Osteocyte (in vitro differentiated cells): ENCODE measurements around the gene KDM4C. TPM values are rescaled to one million over a fixed set of nuclear protein-coding genes. Genes with fewer than 3 reads are reported as not detected.

Experiments used
- DNase-seq: peaks from one replicate; pipeline ENCODE4 v3.0.0; 2021; ENCODE audit warnings: mixed read lengths; ENCODE audit not compliant: unreplicated experiment; ENCODE audit errors: extremely low spot score
- H3K27ac Mint-ChIP-seq: one replicate; pipeline ENCODE4 v1.8.0; 2021; ENCODE audit warnings: mild to moderate bottlenecking, mixed read lengths; ENCODE audit not compliant: unreplicated experiment
- H3K27me3 Mint-ChIP-seq: one replicate; pipeline ENCODE4 v1.8.0; 2021; ENCODE audit warnings: mixed read lengths; ENCODE audit not compliant: unreplicated experiment
- H3K36me3 Mint-ChIP-seq: one replicate; pipeline ENCODE4 v1.8.0; 2021; ENCODE audit warnings: mixed read lengths; ENCODE audit not compliant: unreplicated experiment
- H3K4me1 Mint-ChIP-seq: one replicate; pipeline ENCODE4 v1.8.0; 2021; ENCODE audit warnings: mixed read lengths; ENCODE audit not compliant: unreplicated experiment
- H3K4me3 Mint-ChIP-seq: one replicate; pipeline ENCODE4 v1.8.0; 2021; ENCODE audit warnings: mild to moderate bottlenecking, moderate library complexity, mixed read lengths; ENCODE audit not compliant: unreplicated experiment
- H3K9me3 Mint-ChIP-seq: one replicate; pipeline ENCODE4 v1.8.0; 2021; ENCODE audit warnings: mixed read lengths; ENCODE audit not compliant: unreplicated experiment
- total RNA-seq: library from RNA; stranded (reverse); gene quantifications from 2 replicates; pipeline ENCODE4 v1.2.1, GENCODE V29; 2021
- TF ChIP-seq, protein P1 (sequence below): fragments of 200-600 bp; sonication (generic); IDR thresholded peaks from 2 replicates; pipeline ENCODE4 v1.5.0; 2021; ENCODE audit warnings: antibody characterized with exemption, mild to moderate bottlenecking, moderate library complexity

The KDM4C gene
- total RNA-seq, 1 donor from 2014 or later, result 25.3 TPM

DNA sequence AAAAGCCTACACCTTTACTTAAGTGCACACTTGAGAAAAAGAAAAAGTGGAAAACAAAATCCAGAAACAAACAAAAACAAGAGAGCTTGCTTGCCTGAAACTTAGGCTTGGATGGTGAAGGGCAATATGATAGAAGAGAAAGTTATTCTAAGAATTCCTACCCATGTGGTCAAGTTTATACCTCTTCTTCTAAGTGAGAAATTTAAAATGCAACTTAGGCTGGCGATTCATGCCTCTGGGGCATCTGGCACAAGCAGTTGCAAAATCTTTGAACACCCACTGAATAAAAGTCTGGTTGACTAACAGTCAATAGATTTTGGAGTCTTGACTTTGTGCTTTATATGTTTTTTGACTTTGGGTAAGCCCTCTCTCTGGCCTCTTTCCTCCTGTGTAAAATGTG lies 239.6 kb downstream of the KDM4C start:
- no peak for DNase-seq

DNA sequence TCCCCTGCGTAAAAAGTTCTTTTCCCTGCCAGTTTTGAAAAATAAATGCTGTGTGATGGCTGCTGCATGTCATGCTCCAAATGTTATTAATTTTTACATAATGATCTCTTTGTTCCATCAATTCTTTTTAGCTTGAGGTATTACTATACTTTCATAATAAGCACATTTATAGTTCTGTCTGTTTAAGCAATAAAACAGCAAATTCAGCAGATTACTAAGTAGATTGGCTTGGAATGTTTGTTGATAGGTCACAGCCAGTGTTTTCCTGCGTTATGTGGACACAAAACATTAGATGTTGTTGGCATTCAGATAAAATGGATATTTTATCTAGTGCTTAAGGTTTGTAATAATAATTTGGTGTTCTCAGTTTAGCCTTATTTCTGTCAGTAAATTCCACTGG lies 242.0 kb downstream of the KDM4C start:
- no peak overlapping the region for H3K4me3 Mint-ChIP-seq
- H3K4me1 Mint-ChIP-seq, result peaks cover 6% of the 10 kb centered on the region
- TF ChIP-seq, protein P1, sequence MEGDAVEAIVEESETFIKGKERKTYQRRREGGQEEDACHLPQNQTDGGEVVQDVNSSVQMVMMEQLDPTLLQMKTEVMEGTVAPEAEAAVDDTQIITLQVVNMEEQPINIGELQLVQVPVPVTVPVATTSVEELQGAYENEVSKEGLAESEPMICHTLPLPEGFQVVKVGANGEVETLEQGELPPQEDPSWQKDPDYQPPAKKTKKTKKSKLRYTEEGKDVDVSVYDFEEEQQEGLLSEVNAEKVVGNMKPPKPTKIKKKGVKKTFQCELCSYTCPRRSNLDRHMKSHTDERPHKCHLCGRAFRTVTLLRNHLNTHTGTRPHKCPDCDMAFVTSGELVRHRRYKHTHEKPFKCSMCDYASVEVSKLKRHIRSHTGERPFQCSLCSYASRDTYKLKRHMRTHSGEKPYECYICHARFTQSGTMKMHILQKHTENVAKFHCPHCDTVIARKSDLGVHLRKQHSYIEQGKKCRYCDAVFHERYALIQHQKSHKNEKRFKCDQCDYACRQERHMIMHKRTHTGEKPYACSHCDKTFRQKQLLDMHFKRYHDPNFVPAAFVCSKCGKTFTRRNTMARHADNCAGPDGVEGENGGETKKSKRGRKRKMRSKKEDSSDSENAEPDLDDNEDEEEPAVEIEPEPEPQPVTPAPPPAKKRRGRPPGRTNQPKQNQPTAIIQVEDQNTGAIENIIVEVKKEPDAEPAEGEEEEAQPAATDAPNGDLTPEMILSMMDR, result no peak
- DNase-seq, result no peak
- no peaks in the 10 kb centered on the region for H3K27me3 Mint-ChIP-seq
- no peaks in the 10 kb centered on the region for H3K9me3 Mint-ChIP-seq
- H3K36me3 Mint-ChIP-seq, result peaks cover 7% of the 10 kb centered on the region
- no peak overlapping the region for H3K27ac Mint-ChIP-seq

More for the DNA sequence above, 239.6 kb downstream of the KDM4C start:
- no peak overlapping the region for H3K4me3 Mint-ChIP-seq
- H3K4me1 Mint-ChIP-seq, result peaks cover 6% of the 10 kb centered on the region
- no peaks in the 10 kb centered on the region for H3K27me3 Mint-ChIP-seq
- TF ChIP-seq, protein P1, result no peak
- no peaks in the 10 kb centered on the region for H3K9me3 Mint-ChIP-seq
- no peak overlapping the region for H3K27ac Mint-ChIP-seq
- peaks cover 5% of the 10 kb centered on the region for H3K36me3 Mint-ChIP-seq

DNA sequence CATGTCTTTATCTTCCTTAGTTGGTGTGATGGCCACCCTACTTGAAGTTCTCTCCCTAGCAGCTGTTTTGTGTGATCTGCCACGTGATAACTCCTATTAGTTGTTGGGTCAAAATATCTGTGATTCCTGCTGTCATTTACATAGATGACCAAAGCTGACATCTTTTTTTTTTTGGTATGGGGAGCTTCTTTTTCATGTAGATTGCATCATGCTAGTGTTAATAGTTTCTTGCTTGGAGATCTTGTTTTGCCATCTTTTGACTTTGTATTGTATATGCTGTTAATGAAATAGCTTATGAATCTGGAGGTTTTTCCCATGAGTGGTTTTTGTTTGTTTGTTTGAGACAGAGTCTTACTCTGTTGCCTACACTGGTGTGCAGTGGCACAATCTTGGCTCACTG lies 243.8 kb downstream of the KDM4C start:
- DNase-seq, result no peak
- Mint-ChIP-seq H3K9me3 (no peaks in the 10 kb centered on the region), H3K4me3 (no peak overlapping the region), H3K36me3 (peaks cover 5% of the 10 kb centered on the region), H3K4me1 (peaks cover 6% of the 10 kb centered on the region), H3K27me3 (no peaks in the 10 kb centered on the region), H3K27ac (no peak overlapping the region)
- TF ChIP-seq, protein P1, result no peak

DNA sequence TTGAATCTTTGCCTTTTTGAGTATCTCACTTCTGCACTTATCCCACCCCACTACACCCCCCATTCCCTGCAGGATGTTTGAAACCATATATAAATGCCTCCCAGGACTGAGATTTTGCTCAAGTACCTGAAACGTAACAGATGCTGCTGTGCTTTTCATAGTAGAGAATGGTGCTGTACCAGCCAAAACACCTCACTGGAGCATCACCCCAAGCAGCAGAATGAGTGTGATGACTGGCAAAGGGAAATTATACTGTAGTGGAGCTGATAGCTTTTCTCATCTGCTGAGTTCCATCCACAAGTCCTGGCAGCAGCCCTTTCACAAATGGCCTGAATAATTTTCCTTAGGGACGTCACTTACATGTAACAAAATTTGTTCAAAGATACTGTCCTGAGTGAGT lies 246.1 kb downstream of the KDM4C start:
- no peak overlapping the region for H3K4me3 Mint-ChIP-seq
- no peaks in the 10 kb centered on the region for H3K27me3 Mint-ChIP-seq
- H3K9me3 Mint-ChIP-seq, result no peaks in the 10 kb centered on the region
- H3K36me3 Mint-ChIP-seq, result peaks cover 8% of the 10 kb centered on the region
- H3K4me1 Mint-ChIP-seq, result no peaks in the 10 kb centered on the region
- TF ChIP-seq, protein P1, result no peak
- H3K27ac Mint-ChIP-seq, result no peak overlapping the region
- DNase-seq, result no peak

DNA sequence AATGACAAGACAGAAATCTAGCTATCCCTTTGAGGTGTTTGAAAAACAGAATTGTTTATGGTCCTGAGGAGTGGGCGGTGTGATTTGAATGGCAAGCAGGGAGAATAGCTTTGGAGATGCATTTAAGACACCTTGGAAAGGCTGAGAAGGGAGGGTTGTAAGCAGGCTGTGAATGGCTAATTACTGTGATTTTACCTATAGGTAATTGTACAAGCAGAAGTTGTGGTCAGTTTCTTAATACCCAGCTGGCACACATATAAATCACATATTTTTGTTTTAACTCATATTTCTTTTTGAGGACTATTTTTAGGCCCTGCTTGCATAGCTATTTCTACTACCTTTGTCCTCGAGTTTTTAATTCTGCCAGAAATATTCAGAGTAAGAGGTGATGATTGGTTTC lies 248.6 kb downstream of the KDM4C start:
- no peaks in the 10 kb centered on the region for H3K4me1 Mint-ChIP-seq
- H3K36me3 Mint-ChIP-seq, result peaks cover 13% of the 10 kb centered on the region
- H3K27ac Mint-ChIP-seq, result no peak overlapping the region
- no peak for DNase-seq
- TF ChIP-seq, protein P1, result no peak
- H3K4me3 Mint-ChIP-seq, result no peak overlapping the region
- H3K27me3 Mint-ChIP-seq, result no peaks in the 10 kb centered on the region
- no peaks in the 10 kb centered on the region for H3K9me3 Mint-ChIP-seq
